ENCODE data around the gene CADPS2.

- TF ChIP-seq CTCF (optimal IDR thresholded peaks at IDR 0.05 in 1 of 3, IDR thresholded peaks at IDR 0.05 in 1 of 3, conservative IDR thresholded peaks at IDR 0.05 in 1 of 3; ENCODE audit: extremely low read depth in 1 of 3, insufficient read depth in 2 of 3, low read length in 3 of 3) (no peak), EZH2 (IDR thresholded peaks at IDR 0.05; ENCODE audit: low read length) (no peak)
Observed at GRCh38 chr7:122602800-122603199, 283.5 kb downstream of the CADPS2 start.

Data from keratinocyte (primary cell).